Measurements from ENCODE around the gene ZKSCAN3.
"Not testable (repeated sequence)": the region's sequence is repeated elsewhere in the genome, so short reads cannot be mapped to it uniquely, and the experiment has no call there.

The ZKSCAN3 gene

GRCh38 chr6:28370440-28370839 lies 20.7 kb downstream of the ZKSCAN3 start:
- in situ Hi-C loops (cut with MboI; ENCODE audit: low sequenced_read_pairs) = loop anchor here (25.0 kb wide), 1 partner anchor 1208 kb away; no protein-coding TSS in a partner anchor

- in situ Hi-C loops (cut with MboI; ENCODE audit: low sequenced_read_pairs) = loop anchor here (25.0 kb wide), 1 partner anchor 1209 kb away; no protein-coding TSS in a partner anchor
Measured at GRCh38 chr6:28371280-28371679, 21.5 kb downstream of the ZKSCAN3 start.

GRCh38 chr6:28371706-28372451 lies 22.1 kb downstream of the ZKSCAN3 start:
- in situ Hi-C loops (cut with MboI; ENCODE audit: low sequenced_read_pairs) = loop anchor here (25.0 kb wide), 1 partner anchor 1210 kb away; no protein-coding TSS in a partner anchor

- in situ Hi-C loops (cut with MboI; ENCODE audit: low sequenced_read_pairs) = loop anchor here (25.0 kb wide), 1 partner anchor 1212 kb away; no protein-coding TSS in a partner anchor
Measured at GRCh38 chr6:28373925-28374324, 24.2 kb downstream of the ZKSCAN3 start.

GRCh38 chr6:28377879-28378278 lies 28.1 kb downstream of the ZKSCAN3 start:
- in situ Hi-C loops (cut with MboI; ENCODE audit: low sequenced_read_pairs) = no loop called here

GRCh38 chr6:28378644-28379043 lies 28.9 kb downstream of the ZKSCAN3 start:
- in situ Hi-C loops (cut with MboI; ENCODE audit: low sequenced_read_pairs) = no loop called here

GRCh38 chr6:28380381-28380780 lies 30.6 kb downstream of the ZKSCAN3 start:
- in situ Hi-C loops (cut with MboI; ENCODE audit: low sequenced_read_pairs) = no loop called here

- in situ Hi-C loops (cut with MboI; ENCODE audit: low sequenced_read_pairs) = no loop called here
Measured at GRCh38 chr6:28383235-28384142, 33.7 kb downstream of the ZKSCAN3 start.

GRCh38 chr6:28384143-28384533 lies 34.4 kb downstream of the ZKSCAN3 start:
- in situ Hi-C loops (cut with MboI; ENCODE audit: low sequenced_read_pairs) = no loop called here

GRCh38 chr6:28390688-28391087 lies 40.9 kb downstream of the ZKSCAN3 start:
- in situ Hi-C loops (cut with MboI; ENCODE audit: low sequenced_read_pairs) = no loop called here

- in situ Hi-C loops (cut with MboI; ENCODE audit: low sequenced_read_pairs) = no loop called here
Measured at GRCh38 chr6:28393912-28394662, 44.3 kb downstream of the ZKSCAN3 start.

- in situ Hi-C loops (cut with MboI; ENCODE audit: low sequenced_read_pairs) = no loop called here
Measured at GRCh38 chr6:28395918-28396317, 46.2 kb downstream of the ZKSCAN3 start.

GRCh38 chr6:28399350-28400121 lies 49.8 kb downstream of the ZKSCAN3 start, which contains the start of gene ZSCAN12:
Gene ZSCAN12, minus strand, starts transcription at chr6:28399747. Its CDS starts 1,342 bp downstream, at chr6:28398405.
- in situ Hi-C loops (cut with MboI; ENCODE audit: low sequenced_read_pairs) = no loop called here

- in situ Hi-C loops (cut with MboI; ENCODE audit: low sequenced_read_pairs) = no loop called here
Measured at GRCh38 chr6:28400122-28400451, 50.3 kb downstream of the ZKSCAN3 start.

- in situ Hi-C loops (cut with MboI; ENCODE audit: low sequenced_read_pairs) = no loop called here
Measured at GRCh38 chr6:28401172-28401571, 51.4 kb downstream of the ZKSCAN3 start.

GRCh38 chr6:28402197-28402596 lies 52.5 kb downstream of the ZKSCAN3 start:
- in situ Hi-C loops (cut with MboI; ENCODE audit: low sequenced_read_pairs) = no loop called here

- in situ Hi-C loops (cut with MboI; ENCODE audit: low sequenced_read_pairs) = not testable (repeated sequence)
Measured at GRCh38 chr6:28403923-28404322, 54.2 kb downstream of the ZKSCAN3 start.

- in situ Hi-C loops (cut with MboI; ENCODE audit: low sequenced_read_pairs) = no loop called here
Measured at GRCh38 chr6:28407401-28407800, 57.7 kb downstream of the ZKSCAN3 start.

- in situ Hi-C loops (cut with MboI; ENCODE audit: low sequenced_read_pairs) = no loop called here
Measured at GRCh38 chr6:28408076-28408802, 58.5 kb downstream of the ZKSCAN3 start.

GRCh38 chr6:28410767-28411166 lies 61.0 kb downstream of the ZKSCAN3 start:
- in situ Hi-C loops (cut with MboI; ENCODE audit: low sequenced_read_pairs) = no loop called here
